HG02852 (cell line): ENCODE results near the gene COL5A1.
"Not testable (repeated sequence)": the region's sequence is repeated elsewhere in the genome, so short reads cannot be mapped to it uniquely, and the experiment has no call there.

Experiments used
- ATAC-seq: cut with Tn5 transposase; IDR thresholded peaks from one replicate; pipeline ENCODE4 v1.9.1; 2021; ENCODE audit warnings: mild to moderate bottlenecking, moderate library complexity; ENCODE audit not compliant: unreplicated experiment

The COL5A1 gene

DNA sequence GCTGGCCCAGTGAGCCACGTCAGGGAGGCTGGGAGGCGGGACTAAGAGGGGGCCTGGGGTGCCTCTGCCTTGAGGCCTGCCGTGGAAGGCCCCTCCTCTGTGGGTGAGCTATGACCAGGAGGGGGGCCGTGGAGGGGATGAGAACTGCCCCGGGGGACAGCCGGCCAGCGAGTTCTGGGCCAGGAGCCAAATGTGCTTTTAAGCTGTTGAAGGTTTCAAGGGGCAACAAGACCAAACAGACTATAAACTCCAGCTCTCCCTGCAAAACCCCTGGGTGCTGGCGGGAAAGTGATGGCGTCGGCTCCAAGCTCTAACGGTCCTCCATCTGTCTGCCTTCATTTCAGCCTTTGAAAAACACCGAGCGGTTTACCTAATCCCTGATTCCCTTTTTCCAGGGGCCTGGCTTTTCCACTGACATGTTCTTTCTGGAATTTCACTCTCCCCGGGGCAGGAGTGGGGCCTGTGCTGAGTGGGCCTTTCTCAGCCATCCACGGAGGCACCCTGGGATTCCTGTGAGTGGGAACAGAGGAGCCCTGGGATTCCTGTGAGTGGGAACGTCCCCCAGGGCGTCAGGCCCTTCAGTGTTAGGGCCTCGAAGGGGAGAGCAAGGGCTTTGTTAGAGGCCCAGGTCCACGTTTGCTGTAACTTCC lies 65.6 kb downstream of the COL5A1 start:
- no peak for ATAC-seq

GRCh38 chr9:134707731-134708671 lies 66.4 kb downstream of the COL5A1 start:
- ATAC-seq: no peak

DNA sequence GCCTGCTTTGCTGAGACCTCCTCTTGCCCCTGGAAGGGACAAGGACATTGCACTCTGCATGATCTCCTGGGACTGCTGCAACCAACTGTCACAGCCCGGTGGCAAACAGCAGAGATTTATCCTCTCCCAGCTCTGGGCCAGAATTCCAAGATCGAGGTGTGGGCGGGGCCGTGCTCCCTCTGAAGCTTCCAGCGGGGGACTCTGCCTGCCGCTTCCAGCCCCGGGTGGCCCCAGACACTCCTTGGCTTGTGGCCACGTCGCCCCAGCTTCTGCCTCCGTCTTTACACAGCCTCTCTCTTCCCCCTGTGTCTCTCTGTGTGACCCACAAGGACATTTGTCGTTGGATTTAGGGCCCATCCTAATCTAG lies 67.1 kb downstream of the COL5A1 start:
- ATAC-seq: no peak

DNA sequence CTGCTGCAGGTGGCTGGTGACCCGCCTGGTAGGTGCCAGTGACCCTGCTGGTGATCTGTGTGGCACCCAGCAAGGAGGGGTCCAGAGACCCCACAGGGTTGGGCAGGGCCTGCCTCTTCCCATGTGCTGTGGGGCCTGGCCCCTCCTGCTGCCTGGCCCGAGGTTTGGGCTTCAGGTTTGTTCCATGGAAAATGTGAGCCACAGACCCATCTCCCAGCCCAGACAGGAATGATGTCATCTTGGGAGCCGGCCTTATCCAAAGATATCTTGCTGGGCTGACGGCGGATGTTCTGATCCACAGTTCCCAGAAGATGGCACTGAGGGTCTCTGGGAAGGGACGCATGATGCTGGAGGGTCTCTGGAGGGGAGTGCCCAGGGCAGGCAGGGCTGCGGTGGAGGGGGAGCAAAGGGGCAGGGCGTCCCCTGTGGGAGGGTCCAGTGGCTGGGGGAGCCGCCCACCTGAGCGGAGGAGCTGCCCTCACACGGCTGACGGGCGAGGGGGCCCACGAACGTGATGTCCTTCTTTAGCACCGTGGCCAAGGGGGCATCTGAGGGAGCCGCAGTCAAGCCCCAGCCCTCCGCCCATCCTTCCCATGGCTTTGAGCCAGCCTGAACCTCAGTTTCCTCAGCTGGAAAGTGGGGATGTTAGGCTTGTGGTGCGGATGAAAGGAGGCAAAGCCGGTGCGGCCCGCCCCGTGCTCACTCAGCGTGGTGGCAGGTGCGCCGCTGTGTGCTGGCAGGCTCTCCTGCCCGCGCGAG lies 68.1 kb downstream of the COL5A1 start:
- ATAC-seq: no peak

- no peak for ATAC-seq
Measured at GRCh38 chr9:134710271-134710540, 68.6 kb downstream of the COL5A1 start.

DNA sequence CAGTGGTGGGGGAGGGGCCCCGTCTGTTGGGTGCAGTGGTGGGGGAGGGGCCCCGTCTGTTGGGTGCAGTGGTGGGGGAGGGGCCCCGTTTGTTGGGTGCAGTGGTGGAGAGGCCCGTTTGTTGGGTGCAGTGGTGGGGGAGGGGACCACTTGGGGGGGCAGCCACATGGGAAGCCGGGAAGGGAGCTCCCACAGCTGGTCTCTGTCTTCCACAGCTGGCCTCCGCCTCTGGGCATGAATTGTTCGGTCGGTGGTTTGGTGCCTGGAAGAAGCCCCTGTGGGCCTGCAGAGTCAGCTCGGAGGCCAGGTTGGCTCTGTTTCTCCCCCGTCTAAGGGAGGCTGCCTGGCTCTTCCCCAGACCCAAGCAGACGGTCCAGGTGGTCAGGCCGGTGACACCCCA lies 69.3 kb downstream of the COL5A1 start:
- no peak for ATAC-seq

GRCh38 chr9:134712243-134712642 lies 70.6 kb downstream of the COL5A1 start:
- ATAC-seq: no peak

- no peak for ATAC-seq
Measured at GRCh38 chr9:134712926-134713325, 71.3 kb downstream of the COL5A1 start.

DNA sequence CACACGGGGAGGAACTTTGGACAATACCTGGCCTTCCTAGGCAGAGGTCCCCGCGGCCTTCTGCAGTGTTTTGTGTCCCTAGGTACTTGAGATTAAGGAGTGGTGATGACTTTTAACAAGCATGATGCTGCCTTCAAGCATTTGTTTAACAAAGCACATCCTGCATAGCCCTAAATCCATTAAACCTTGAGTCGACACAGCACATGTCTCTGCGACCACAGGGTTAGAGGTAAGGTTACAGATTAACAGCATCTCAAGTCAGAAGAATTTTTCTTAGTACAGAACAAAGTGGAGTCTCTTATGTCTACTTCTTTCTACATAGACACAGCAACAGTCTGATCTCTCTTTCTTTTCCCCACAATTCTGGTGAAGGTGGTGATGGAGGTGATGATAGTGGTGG lies 73.9 kb downstream of the COL5A1 start:
- ATAC-seq: not testable (repeated sequence)

DNA sequence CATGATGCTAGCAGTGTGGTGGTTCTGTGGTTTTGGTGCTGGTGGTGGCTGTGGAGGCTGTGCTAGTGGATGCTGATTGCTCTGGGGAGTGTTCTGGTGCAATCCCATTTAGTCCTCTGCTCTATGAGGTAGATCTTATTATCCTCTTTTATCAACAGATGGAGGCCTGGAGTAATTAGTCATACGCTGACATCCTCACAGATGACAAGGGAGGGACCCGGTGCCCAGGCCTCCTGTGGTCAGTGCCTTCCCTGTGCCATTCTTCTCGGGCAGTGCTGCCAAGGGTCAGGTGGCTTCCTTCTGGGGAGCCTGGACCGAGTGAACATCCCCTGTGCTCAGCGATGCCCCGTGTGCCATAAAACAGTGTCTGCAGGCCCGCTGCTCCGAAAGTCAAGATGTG lies 74.5 kb downstream of the COL5A1 start:
- ATAC-seq: no peak

DNA sequence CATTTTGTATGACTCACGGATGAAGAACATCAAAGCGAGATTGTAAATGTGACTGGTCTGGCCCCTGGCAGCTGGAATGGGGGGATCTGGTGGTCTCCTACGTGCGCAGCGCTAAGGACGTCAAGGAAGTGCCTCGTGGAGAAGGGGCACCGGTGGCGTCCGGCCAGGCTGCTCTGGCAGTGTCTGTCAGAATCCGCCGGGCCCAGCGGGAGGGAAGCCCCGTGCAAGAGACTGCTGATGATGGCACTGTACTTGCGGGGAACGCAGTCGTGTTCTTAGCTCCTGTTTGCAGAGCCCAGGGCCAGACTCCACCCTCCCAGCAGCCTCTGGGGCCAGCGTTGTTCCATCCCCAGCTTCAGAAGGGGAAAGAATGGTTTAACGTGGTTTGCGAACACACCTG lies 75.5 kb downstream of the COL5A1 start:
- no peak for ATAC-seq

- ATAC-seq: no peak
Measured at GRCh38 chr9:134717924-134718645, 76.5 kb downstream of the COL5A1 start.

DNA sequence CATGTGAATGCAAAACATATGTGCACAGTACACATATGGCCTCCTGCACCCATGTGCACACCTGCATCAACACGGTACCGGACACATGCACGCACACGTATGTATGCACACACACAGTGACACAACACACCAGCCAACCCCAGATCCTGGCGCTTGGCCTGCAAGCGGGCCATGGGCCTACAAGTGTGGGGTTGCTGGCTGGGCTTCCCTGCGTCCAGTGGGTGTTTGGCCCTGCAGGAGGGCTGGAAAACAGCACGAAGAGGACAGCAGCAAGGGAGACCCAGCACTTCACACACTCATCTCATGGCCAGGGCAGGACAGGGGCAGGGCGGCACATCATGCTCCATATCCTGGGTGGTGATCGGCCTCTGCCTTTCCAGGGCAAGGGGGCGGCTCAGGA lies 77.7 kb downstream of the COL5A1 start:
- ATAC-seq: no peak

GRCh38 chr9:134720136-134720753 lies 78.6 kb downstream of the COL5A1 start:
- ATAC-seq: no peak

DNA sequence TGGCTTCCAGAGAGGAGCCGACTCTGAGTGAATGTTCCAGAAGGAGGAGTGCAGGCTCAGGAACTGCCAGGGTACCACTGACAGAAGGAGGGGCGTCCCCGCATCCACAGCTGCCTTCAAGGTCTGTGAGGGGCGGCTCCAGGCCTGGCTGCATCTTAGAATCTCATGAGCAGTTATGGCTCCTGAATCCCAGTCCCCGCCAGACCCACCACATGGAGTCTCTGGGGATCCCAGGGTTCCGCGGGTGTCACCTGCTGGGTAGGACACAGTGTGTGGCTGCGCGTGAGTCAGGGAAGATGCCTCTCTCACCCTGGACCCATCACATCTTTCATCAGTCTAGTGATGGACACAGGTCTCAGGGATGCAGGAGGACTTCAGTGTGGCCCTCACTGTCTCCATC lies 79.2 kb downstream of the COL5A1 start:
- no peak for ATAC-seq

DNA sequence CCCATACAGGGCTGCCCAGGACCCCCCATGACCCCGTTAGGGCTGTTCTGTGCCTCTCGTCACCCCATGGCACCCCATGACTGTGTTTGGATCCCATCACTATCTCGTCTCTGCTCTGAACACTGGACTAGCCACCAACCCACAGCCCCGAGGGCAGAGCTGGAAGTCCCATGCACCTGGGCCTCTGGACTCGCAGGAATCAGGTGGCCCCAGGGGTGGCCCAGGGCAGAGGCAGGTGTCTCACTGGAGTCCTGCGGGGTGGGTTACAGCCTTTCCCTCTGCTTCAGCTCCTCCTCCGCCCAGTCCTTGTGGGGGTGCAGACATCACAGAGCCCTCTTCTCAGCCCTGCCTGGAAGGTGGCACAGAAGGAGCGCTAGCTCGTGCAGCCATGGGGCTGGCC lies 79.7 kb downstream of the COL5A1 start:
- no peak for ATAC-seq

GRCh38 chr9:134722120-134722701 lies 80.6 kb downstream of the COL5A1 start:
- no peak for ATAC-seq

GRCh38 chr9:134723037-134723436 lies 81.4 kb downstream of the COL5A1 start:
- ATAC-seq: no peak

- ATAC-seq: no peak
Measured at GRCh38 chr9:134723491-134724190, 82.0 kb downstream of the COL5A1 start.
